IMR-90 (cell line): ENCODE results near the gene BST1.

ENCODE experiments used
- BHLHE40 ChIP-seq: fragments of 150-350 bp; IDR thresholded peaks from 2 replicates; pipeline ENCODE4 v1.6.1; 2016; ENCODE audit warnings: mild to moderate bottlenecking, low read depth, low read length
- CHD1 ChIP-seq: IDR thresholded peaks from 2 replicates; pipeline ENCODE4 v1.6.1; 2012; ENCODE audit warnings: low read depth, low read length, improper control_type of control experiment
- CTCF ChIP-seq: conservative IDR thresholded peaks from 2 replicates; pipeline ENCODE4 v1.5.1; 2012; ENCODE audit warnings: mild to moderate bottlenecking, low read depth, low read length, improper control_type of control experiment
- ELK1 ChIP-seq: fragments of 150-350 bp; IDR thresholded peaks from 2 replicates; pipeline ENCODE4 v1.6.1; 2016; ENCODE audit warnings: low read depth, mild to moderate bottlenecking, low read length, moderate library complexity, borderline replicate concordance
- FOS ChIP-seq: fragments of 150-350 bp; IDR thresholded peaks from 2 replicates; pipeline ENCODE4 v1.6.1; 2016; ENCODE audit warnings: low read depth, low read length
- MAFK ChIP-seq: IDR thresholded peaks from 2 replicates; pipeline ENCODE4 v1.6.1; 2012; ENCODE audit warnings: low read depth, low read length, improper control_type of control experiment
- MAZ ChIP-seq: IDR thresholded peaks from 2 replicates; pipeline ENCODE4 v1.6.1; 2012; ENCODE audit warnings: low read depth, mild to moderate bottlenecking, low read length, improper control_type of control experiment, moderate library complexity, borderline replicate concordance
- MXI1 ChIP-seq: IDR thresholded peaks from 2 replicates; pipeline ENCODE4 v1.6.1; 2012; ENCODE audit warnings: low read depth, mild to moderate bottlenecking, low read length, moderate library complexity, borderline replicate concordance
- POLR2A ChIP-seq: IDR thresholded peaks from 2 replicates; pipeline ENCODE4 v1.6.1; 2012; ENCODE audit warnings: mild to moderate bottlenecking, low read depth, low read length
- RAD21 ChIP-seq: IDR thresholded peaks from 2 replicates; pipeline ENCODE4 v1.6.1; 2012; ENCODE audit warnings: low read length, improper control_type of control experiment
- RCOR1 ChIP-seq: IDR thresholded peaks from 2 replicates; pipeline ENCODE4 v1.6.1; 2012; ENCODE audit warnings: mild to moderate bottlenecking, low read length, improper control_type of control experiment; ENCODE audit not compliant: insufficient replicate concordance
- RFX5 ChIP-seq: IDR thresholded peaks from 2 replicates; pipeline ENCODE4 v1.8.0; 2012; ENCODE audit warnings: low read depth, mild to moderate bottlenecking, low read length, moderate library complexity
- SMC3 ChIP-seq: fragments of 150-350 bp; IDR thresholded peaks from 2 replicates; pipeline ENCODE4 v1.6.1; 2016; ENCODE audit warnings: low read depth, mild to moderate bottlenecking, antibody characterized with exemption, low read length, moderate library complexity
- USF2 ChIP-seq: fragments of 150-350 bp; IDR thresholded peaks from 2 replicates; pipeline ENCODE4 v1.6.1; 2017; ENCODE audit warnings: mild to moderate bottlenecking, antibody characterized with exemption, low read length, low read depth

GRCh38 chr4:15712214-15712613 is 9.3 kb downstream of the BST1 start:
- TF ChIP-seq CTCF: no peak
- TF ChIP-seq FOS: no peak
- TF ChIP-seq RAD21: no peak
- no peak for TF ChIP-seq POLR2A
- no peak for TF ChIP-seq RCOR1
- no peak for TF ChIP-seq USF2
- no peak for TF ChIP-seq SMC3
- no peak for TF ChIP-seq MAZ
- TF ChIP-seq ELK1: no peak
- TF ChIP-seq CHD1: no peak
- TF ChIP-seq MXI1: no peak
- TF ChIP-seq MAFK: no peak
- TF ChIP-seq RFX5: no peak
- no peak for TF ChIP-seq BHLHE40
